HEK293 (cell line): ENCODE data around the gene SLC26A8.
A peak's percentile ranks its signal among the peaks of the same experiment; 100 is the strongest.
"Not testable (repeated sequence)": the region's sequence is repeated elsewhere in the genome, so short reads cannot be mapped to it uniquely, and the experiment has no call there.

Experiments used
- CTCF ChIA-PET: fragments of 350-600 bp; formaldehyde crosslinking; extraction: SDS; loops from one replicate; lab custom pipeline; 2021; ENCODE audit warnings: antibody characterized with exemption; lab: Yijun Ruan, JAX
- POLR2A ChIA-PET: fragments of 300-600 bp; formaldehyde crosslinking; extraction: SDS; loops from one replicate; lab custom pipeline; 2020; ENCODE audit warnings: antibody characterized with exemption, inconsistent platforms; lab: Yijun Ruan, JAX
- H3K27ac ChIP-seq: fragments of 200-500 bp; sonication (Bioruptor generic); 2 replicates; pipeline ENCODE4 v1.5.1; 2014; ENCODE audit warnings: low read depth, low read length, control low read depth, inconsistent platforms; ENCODE audit errors: extremely low read depth
- H3K36me3 ChIP-seq, 2 experiments: fragments of 200-500 bp in 1 of 2; sonication (Bioruptor generic) in 1 of 2; 1 replicate in 1 of 2; 2 replicates in 1 of 2; pipeline ENCODE4 v1.5.1; 2014 to 2017; ENCODE audit warnings: inconsistent platforms in 2 of 2, low read length in 2 of 2; ENCODE audit not compliant: control insufficient read depth in 2 of 2, insufficient read depth in 1 of 2
- H3K4me1 ChIP-seq: fragments of 200-500 bp; sonication (Bioruptor generic); 2 replicates; pipeline ENCODE4 v1.5.1; 2014; ENCODE audit warnings: mild to moderate bottlenecking, low read length, inconsistent platforms; ENCODE audit not compliant: control insufficient read depth, insufficient read depth
- H3K4me3 ChIP-seq: 2 replicates; pipeline ENCODE4 v1.5.1; 2011; ENCODE audit warnings: low read depth, mild to moderate bottlenecking, control low read depth, low read length, moderate library complexity
- H3K9me3 ChIP-seq: fragments of 200-500 bp; sonication (Bioruptor generic); 2 replicates; pipeline ENCODE4 v1.5.1; 2014; ENCODE audit warnings: low read depth, low read length, inconsistent platforms; ENCODE audit not compliant: control insufficient read depth, insufficient read depth
- GLI2 ChIP-seq: fragments of 450-650 bp; formaldehyde crosslinking; IDR thresholded peaks from 2 replicates; pipeline ENCODE4; 2017; ENCODE audit warnings: missing biosample characterization, missing genetic modification characterization, low read depth, borderline replicate concordance
- GLIS1 ChIP-seq: fragments of 450-650 bp; formaldehyde crosslinking; IDR thresholded peaks from 2 replicates; pipeline ENCODE4 v1.5.1; 2016; ENCODE audit warnings: missing biosample characterization, missing genetic modification characterization
- HIC1 ChIP-seq: fragments of 450-650 bp; formaldehyde crosslinking; IDR thresholded peaks from 2 replicates; pipeline ENCODE4 v1.5.1; 2016; ENCODE audit warnings: missing biosample characterization, missing genetic modification characterization
- IKZF3 ChIP-seq: fragments of 450-650 bp; IDR thresholded peaks from 2 replicates; pipeline ENCODE4 v1.5.0; 2018; ENCODE audit warnings: missing biosample characterization, mild to moderate bottlenecking, missing genetic modification characterization, moderate library complexity
- KLF1 ChIP-seq: fragments of 450-650 bp; formaldehyde crosslinking; IDR thresholded peaks from 2 replicates; pipeline ENCODE4 v1.5.1; 2016; ENCODE audit warnings: missing biosample characterization, missing genetic modification characterization
- OVOL3 ChIP-seq: fragments of 450-650 bp; formaldehyde crosslinking; IDR thresholded peaks from 2 replicates; pipeline ENCODE4 v1.5.1; 2016; ENCODE audit warnings: missing biosample characterization, missing genetic modification characterization
- REST ChIP-seq: fragments of 450-650 bp; formaldehyde crosslinking; IDR thresholded peaks from 2 replicates; pipeline ENCODE4 v1.5.1; 2016; ENCODE audit warnings: missing biosample characterization, missing genetic modification characterization
- YY1 ChIP-seq: fragments of 450-650 bp; formaldehyde crosslinking; IDR thresholded peaks from 2 replicates; pipeline ENCODE4 v1.5.1; 2018; ENCODE audit warnings: missing biosample characterization, missing genetic modification characterization
- ZBTB21 ChIP-seq: fragments of 450-650 bp; formaldehyde crosslinking; IDR thresholded peaks from 2 replicates; pipeline ENCODE4 v1.5.1; 2017; ENCODE audit warnings: missing biosample characterization, missing genetic modification characterization
- ZBTB7A ChIP-seq: fragments of 450-650 bp; formaldehyde crosslinking; IDR thresholded peaks from 2 replicates; pipeline ENCODE4 v1.5.1; 2016; ENCODE audit warnings: low read depth, missing biosample characterization, missing genetic modification characterization
- ZNF133 ChIP-seq: fragments of 450-650 bp; formaldehyde crosslinking; IDR thresholded peaks from 2 replicates; pipeline ENCODE4 v1.5.1; 2016; ENCODE audit warnings: missing biosample characterization, missing genetic modification characterization
- ZNF146 ChIP-seq: fragments of 450-650 bp; formaldehyde crosslinking; IDR thresholded peaks from 2 replicates; pipeline ENCODE4 v1.5.1; 2016; ENCODE audit warnings: missing biosample characterization, missing genetic modification characterization
- ZNF157 ChIP-seq: fragments of 450-650 bp; formaldehyde crosslinking; IDR thresholded peaks from 2 replicates; pipeline ENCODE4 v1.5.1; 2016; ENCODE audit warnings: missing biosample characterization, missing genetic modification characterization
- ZNF2 ChIP-seq: fragments of 450-650 bp; formaldehyde crosslinking; IDR thresholded peaks from 2 replicates; pipeline ENCODE4 v1.5.1; 2016; ENCODE audit warnings: missing biosample characterization, missing genetic modification characterization
- ZNF223 ChIP-seq: fragments of 450-650 bp; formaldehyde crosslinking; IDR thresholded peaks from 2 replicates; pipeline ENCODE4 v1.5.1; 2016; ENCODE audit warnings: missing biosample characterization, missing genetic modification characterization
- ZNF274 ChIP-seq, 2 experiments: fragments of 200-500 bp in 1 of 2; fragments of 450-650 bp in 1 of 2; sonication (Bioruptor generic) in 1 of 2; formaldehyde crosslinking in 1 of 2; IDR thresholded peaks; 2 replicates each; pipeline versions ENCODE4 v1.5.1 to v1.6.1; 2014 to 2016; ENCODE audit warnings: borderline replicate concordance in 1 of 2, inconsistent platforms in 1 of 2, low read length in 1 of 2, missing biosample characterization in 1 of 2, missing genetic modification characterization in 1 of 2
- ZNF391 ChIP-seq: fragments of 450-650 bp; formaldehyde crosslinking; IDR thresholded peaks from 2 replicates; pipeline ENCODE4 v1.5.1; 2016; ENCODE audit warnings: low read depth, missing biosample characterization, missing genetic modification characterization, borderline replicate concordance
- ZNF433 ChIP-seq: fragments of 450-650 bp; formaldehyde crosslinking; IDR thresholded peaks from 2 replicates; pipeline ENCODE4 v1.5.1; 2016; ENCODE audit warnings: missing biosample characterization, missing genetic modification characterization, low read depth
- ZNF513 ChIP-seq: fragments of 450-650 bp; IDR thresholded peaks from 2 replicates; pipeline ENCODE4 v1.5.1; 2018; ENCODE audit warnings: missing biosample characterization, missing genetic modification characterization
- ZNF621 ChIP-seq: fragments of 450-650 bp; formaldehyde crosslinking; IDR thresholded peaks from 2 replicates; pipeline ENCODE4 v1.5.1; 2017; ENCODE audit warnings: missing biosample characterization, missing genetic modification characterization
- ZNF692 ChIP-seq: fragments of 450-650 bp; formaldehyde crosslinking; IDR thresholded peaks from 2 replicates; pipeline ENCODE4 v1.5.1; 2016; ENCODE audit warnings: missing biosample characterization, missing genetic modification characterization
- ZNF704 ChIP-seq: fragments of 450-650 bp; formaldehyde crosslinking; IDR thresholded peaks from 2 replicates; pipeline ENCODE4 v1.5.1; 2016; ENCODE audit warnings: missing biosample characterization, missing genetic modification characterization
- ZNF843 ChIP-seq: fragments of 450-650 bp; formaldehyde crosslinking; IDR thresholded peaks from 2 replicates; pipeline ENCODE4 v1.5.1; 2016; ENCODE audit warnings: missing biosample characterization, missing genetic modification characterization

The SLC26A8 gene

GRCh38 chr6:35943390-35943789, 81.1 kb downstream of the SLC26A8 start:
- no peaks in the 10 kb centered on the region for H3K36me3 ChIP-seq
- ChIA-PET POLR2A (no interaction called here), CTCF (interaction anchor here (2.2 kb wide), 1 partner anchor 152 kb away, joined by 8 read pairs; no protein-coding TSS in a partner anchor)
- H3K4me1 ChIP-seq = no peaks in the 10 kb centered on the region
- no peak overlapping the region for H3K27ac ChIP-seq
- no peaks in the 10 kb centered on the region for H3K9me3 ChIP-seq
- H3K4me3 ChIP-seq = no peak overlapping the region
- TF ChIP-seq ZNF704 (tag by site-specific recombination) (no peak), ZNF146 (tag by site-specific recombination) (no peak), KLF1 (no peak), ZNF391 (tag by site-specific recombination) (no peak), ZBTB7A (tag by site-specific recombination) (no peak), GLIS1 (tag by site-specific recombination) (no peak), ZNF843 (tag by site-specific recombination) (no peak), ZNF274 (IDR thresholded peaks at IDR 0.05; ENCODE audit: low read length) (no peak), ZNF274 (tag by site-specific recombination; IDR thresholded peaks at IDR 0.05; ENCODE audit: borderline replicate concordance) (no peak), ZNF133 (tag by site-specific recombination) (no peak), ZNF2 (tag by site-specific recombination) (no peak), ZNF157 (tag by site-specific recombination) (no peak), ZBTB21 (tag by site-specific recombination) (no peak), HIC1 (no peak), OVOL3 (tag by site-specific recombination) (no peak), GLI2 (tag by site-specific recombination) (no peak), ZNF621 (tag by site-specific recombination) (no peak), ZNF692 (tag by site-specific recombination) (no peak)

- no peak overlapping the region for H3K27ac ChIP-seq
- no peak overlapping the region for H3K4me3 ChIP-seq
- CTCF ChIA-PET = no interaction called here
- no peaks in the 10 kb centered on the region for H3K9me3 ChIP-seq
- H3K36me3 ChIP-seq = no peaks in the 10 kb centered on the region
- no peaks in the 10 kb centered on the region for H3K4me1 ChIP-seq
- TF ChIP-seq ZNF513 (tag by site-specific recombination) = no peak
- TF ChIP-seq ZNF433 = no peak
- TF ChIP-seq REST = peak; percentile 48; the same call in 1 of the 2 replicates
- no peak for TF ChIP-seq IKZF3 (tag by site-specific recombination)
- TF ChIP-seq YY1 (tag by site-specific recombination) = no peak
- no peak for TF ChIP-seq ZNF223 (tag by site-specific recombination)
- POLR2A ChIA-PET = no interaction called here
These were observed 82.1 kb downstream of the SLC26A8 start for GRCh38 chr6:35942355-35942754.

- H3K4me1 ChIP-seq, H3K9me3 ChIP-seq, H3K27ac ChIP-seq, POLR2A ChIA-PET, CTCF ChIA-PET, H3K36me3 ChIP-seq, H3K4me3 ChIP-seq: not testable (repeated sequence)
These were observed 83.3 kb downstream of the SLC26A8 start for GRCh38 chr6:35941170-35941569.
